Measurements from ENCODE around the gene TPK1. TPM values are rescaled to one million over a fixed set of nuclear protein-coding genes. Genes with fewer than 3 reads are reported as not detected.
A peak's percentile ranks its signal among the peaks of the same experiment; 100 is the strongest.

The TPK1 gene
- total RNA-seq, result 12.6 and 13.7 TPM in 2 replicates

DNA sequence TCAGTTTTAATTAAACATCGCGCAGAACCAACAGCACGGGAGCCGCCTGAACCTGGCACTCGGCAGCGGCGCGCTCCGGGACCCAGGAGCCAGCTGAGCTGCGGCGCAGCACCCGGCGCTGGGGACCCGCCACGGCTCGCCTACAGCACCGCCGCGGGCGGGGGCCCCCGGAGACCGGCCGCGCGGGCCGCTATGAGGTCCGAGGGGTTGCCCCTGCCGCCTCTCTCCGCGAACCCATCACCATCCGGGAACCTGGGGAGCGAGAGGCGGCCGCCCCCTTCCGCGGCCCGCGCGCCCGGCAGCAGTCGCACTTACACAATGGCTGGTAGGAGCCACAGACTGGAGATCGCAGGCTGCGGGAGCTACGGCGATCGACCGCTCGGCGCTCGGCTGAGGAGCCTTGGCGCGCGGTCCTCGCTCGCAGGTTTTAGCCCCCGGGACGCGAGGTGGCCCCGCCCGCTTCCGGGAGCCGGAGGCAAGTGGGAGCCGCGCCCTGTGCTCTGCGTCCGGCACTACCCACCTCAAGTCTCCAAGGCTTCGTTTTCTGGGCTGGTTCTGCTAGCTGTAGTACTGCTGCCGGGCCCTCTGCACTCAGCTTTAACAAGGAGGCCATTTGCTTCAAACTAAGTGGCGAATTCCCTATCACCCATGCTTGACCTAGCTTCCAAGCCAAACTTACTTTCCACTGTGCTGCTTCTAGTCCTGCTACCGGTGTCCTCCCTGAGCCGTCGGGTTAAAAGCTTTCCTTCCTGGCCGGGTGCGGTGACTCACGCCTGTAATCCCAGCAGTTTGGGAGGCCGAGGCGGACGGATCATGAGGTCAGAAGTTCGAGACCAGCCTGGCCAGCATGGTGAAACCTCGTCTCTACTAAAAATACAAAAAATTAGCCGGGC, at the start of gene TPK1:
TSS of gene TPK1 (minus strand) at position 402 of the 893 bp plus-strand sequence. CDS start 451 bp downstream, outside the sequence.
- DNase-seq (ENCODE audit: low read depth in 2 of 2), result peak; percentile 96 to 97

- DNase-seq (ENCODE audit: low read depth in 2 of 2), result no peak
Observed at GRCh38 chr7:144885478-144885877, 49.6 kb upstream of the TPK1 start.

GRCh38 chr7:144884896-144885295, 49.0 kb upstream of the TPK1 start:
- no peak for DNase-seq (ENCODE audit: low read depth in 2 of 2)

- no peak for DNase-seq (ENCODE audit: low read depth in 2 of 2)
Observed at GRCh38 chr7:144873316-144873845, 37.5 kb upstream of the TPK1 start.

GRCh38 chr7:144869082-144869481, 33.2 kb upstream of the TPK1 start:
- DNase-seq (ENCODE audit: low read depth in 2 of 2), result no peak

DNA sequence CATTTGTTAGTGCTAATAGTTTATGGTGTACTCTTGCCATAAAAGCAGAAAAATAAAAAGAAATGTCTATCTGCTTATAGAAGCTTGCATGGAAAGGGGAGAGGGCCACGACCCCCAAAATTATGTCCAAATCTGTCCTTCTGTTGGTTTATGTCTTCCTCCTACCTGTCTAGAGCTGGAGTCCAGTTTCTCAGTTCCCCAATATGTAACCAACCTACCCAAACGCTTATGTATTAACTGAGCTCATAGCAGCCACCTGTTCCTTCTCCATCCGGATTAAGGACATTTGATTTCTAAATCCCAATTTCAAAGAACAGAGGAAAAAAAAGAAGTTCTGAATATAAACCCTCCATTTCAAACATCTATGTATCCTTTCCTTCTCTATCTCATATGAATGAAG, 30.3 kb upstream of the TPK1 start:
- DNase-seq (ENCODE audit: low read depth in 2 of 2), result no peak

GRCh38 chr7:144863320-144863647, 27.4 kb upstream of the TPK1 start:
- no peak for DNase-seq (ENCODE audit: low read depth in 2 of 2)

GRCh38 chr7:144862612-144863319, 26.9 kb upstream of the TPK1 start:
- DNase-seq (ENCODE audit: low read depth in 2 of 2), result no peak

- no peak for DNase-seq (ENCODE audit: low read depth in 2 of 2)
Observed at GRCh38 chr7:144859739-144860138, 23.9 kb upstream of the TPK1 start.

DNA sequence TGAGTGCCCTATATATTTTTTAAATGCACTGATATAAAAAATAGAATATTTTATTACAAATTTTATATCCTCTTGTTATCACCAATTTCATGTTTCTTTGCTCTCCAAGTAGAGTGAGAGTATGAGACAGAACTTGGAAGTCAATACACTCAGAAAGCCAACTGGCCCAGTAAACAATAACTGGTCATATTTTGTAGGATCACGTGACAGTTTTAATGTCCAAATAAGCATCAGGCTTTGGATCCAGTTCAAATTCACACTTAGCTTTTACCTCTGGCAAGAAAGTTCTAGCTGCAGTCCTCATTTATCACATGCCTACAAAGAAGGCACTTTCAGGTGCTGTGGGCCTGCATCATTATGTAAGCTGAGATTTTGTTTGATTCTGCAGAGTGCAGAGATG, 21.6 kb upstream of the TPK1 start:
- no peak for DNase-seq (ENCODE audit: low read depth in 2 of 2)

DNA sequence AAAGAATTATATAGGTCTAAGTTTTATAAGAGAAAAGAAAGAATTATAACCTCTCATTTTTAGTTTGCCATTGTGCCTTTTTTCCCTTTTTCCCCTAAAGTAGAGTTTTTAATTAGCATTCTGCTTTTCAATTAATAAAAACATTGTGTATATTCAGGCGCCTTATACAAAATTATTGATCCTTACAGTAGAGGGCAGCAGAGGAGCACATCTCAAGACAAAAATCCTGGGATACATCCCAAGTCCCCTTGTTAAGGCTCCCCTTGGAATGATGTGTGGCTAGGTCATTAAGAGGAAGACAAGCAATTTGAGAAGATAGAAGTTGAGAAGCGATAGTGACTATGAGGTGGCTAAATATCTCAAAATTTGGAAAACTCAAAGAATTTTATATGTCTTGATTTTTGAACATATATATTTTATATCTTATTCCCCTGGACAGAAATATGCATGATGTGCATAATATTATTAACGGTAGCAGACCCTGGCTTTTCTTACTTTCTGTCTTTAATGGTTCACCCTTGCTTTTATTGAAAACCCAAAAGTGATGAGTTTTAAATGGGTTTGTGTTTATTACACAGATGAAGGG, 19.1 kb upstream of the TPK1 start:
- DNase-seq (ENCODE audit: low read depth in 2 of 2), result peak; percentile 45 to 49

GRCh38 chr7:144853542-144853941, 17.7 kb upstream of the TPK1 start:
- DNase-seq (ENCODE audit: low read depth in 2 of 2), result no peak

DNA sequence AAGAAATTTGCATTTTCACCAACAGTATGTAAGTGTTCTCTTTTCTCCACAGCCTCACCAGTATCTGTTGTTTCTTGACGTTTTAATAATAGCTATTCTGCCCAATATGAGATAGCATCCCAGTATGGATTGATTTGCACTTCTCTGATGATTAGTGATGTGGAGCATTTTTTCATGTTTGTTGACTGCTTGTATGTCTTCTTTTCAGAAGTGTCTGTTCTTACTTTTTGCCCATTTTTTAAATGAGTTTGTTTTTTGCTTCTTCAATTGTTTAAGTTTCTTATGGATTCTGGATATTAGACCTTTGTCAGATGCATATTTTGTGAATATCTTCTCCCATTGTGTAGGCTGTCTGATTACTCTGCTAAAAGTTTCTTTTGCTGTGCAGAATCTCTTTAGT, 12.2 kb upstream of the TPK1 start:
- no peak for DNase-seq (ENCODE audit: low read depth in 2 of 2)

DNA sequence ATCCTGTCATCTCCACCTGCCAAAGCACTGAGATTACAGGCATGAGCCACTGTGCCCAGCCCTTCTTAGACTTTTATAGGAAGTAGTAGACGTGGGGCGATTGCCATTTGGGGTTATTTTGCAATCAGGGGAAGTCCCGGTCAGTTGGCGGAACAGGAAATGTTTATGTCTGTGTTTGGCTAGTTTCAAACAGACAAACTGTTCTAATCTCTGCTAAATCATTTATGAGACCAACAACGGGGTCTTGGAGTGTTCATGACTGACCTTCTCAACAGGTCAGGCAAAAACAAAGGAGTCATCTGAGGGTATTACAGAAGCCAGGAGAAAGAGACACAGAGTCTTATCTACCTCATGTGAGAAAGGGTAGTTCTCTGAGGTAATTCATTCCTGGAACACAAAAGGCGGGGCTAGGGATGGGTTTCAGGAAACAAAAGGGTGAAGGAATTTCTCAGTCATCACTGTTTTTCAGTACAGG, 6.6 kb upstream of the TPK1 start:
- DNase-seq (ENCODE audit: low read depth in 2 of 2), result peak; percentile 85 to 88

- no peak for DNase-seq (ENCODE audit: low read depth in 2 of 2)
Observed at GRCh38 chr7:144836545-144836842, 641 bp upstream of the TPK1 start.

DNA sequence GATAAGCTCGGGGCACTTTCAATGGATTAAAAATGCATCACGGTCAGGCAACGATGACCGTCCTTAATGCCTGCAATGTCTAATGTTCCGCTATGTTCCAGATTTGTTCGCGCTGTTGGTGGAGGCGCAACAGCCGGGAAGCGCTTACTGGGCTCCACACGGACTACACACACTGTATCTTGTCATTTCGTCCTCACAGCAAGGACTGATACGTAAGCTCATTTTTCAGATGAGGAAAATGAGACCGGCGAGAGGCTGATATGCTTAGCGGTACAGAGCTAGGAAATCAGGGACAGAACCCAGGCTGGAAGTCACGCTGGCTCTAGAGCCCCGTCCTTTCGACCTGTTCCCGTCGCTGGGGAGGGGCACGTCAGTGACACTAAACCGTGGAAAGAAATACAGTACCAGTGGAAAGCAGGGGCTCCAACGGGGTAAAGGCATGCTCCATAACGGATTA, 670 bp downstream of the TPK1 start:
- peak; percentile 66 to 79 for DNase-seq (ENCODE audit: low read depth in 2 of 2)

DNA sequence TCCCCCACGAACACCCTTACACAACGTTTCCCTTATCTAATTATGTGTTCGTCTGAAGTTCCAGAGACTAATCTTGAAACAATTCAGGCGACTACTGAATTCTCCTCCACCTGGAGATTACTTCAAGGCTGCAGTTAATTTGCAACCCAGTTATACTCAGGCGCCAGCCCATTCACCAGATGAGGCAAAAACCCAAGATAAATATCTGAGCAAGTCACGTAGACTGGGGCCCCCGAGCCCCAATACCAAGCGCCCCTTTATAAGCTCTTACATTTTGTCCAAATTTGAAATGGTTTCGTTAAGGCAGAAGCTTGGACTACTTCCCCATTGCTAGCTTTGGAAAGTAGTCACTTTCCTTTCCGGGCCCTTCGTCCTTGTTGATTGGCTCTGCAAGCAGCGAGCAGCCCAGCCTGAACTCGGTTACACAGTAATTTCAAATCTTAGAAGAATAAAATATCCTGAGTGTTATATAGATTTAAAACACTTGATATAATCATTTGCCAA, 1.2 kb downstream of the TPK1 start:
- peak in 1 of 2 donors; percentile 65 for DNase-seq (ENCODE audit: low read depth in 2 of 2)

DNA sequence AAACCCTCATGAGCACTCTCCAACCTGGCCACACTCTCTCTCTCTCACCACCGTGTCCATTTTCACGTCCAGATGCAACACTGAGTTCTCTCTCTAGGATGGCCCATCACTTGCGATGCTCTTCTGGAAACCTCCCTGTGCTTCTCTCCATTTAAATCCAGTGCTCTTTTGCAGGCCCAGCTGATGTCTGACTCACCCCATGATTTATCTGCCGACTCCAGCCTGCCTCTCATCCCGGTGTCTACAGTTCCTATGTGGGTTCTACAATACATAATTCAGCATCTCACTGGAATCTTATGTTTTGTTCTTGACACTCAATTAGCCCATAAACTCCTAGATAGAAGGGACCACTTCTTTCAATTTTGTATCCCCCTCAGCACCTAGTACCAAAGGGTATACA, 5.0 kb downstream of the TPK1 start:
- peak in 1 of 2 donors; percentile 54 for DNase-seq (ENCODE audit: low read depth in 2 of 2)

DNA sequence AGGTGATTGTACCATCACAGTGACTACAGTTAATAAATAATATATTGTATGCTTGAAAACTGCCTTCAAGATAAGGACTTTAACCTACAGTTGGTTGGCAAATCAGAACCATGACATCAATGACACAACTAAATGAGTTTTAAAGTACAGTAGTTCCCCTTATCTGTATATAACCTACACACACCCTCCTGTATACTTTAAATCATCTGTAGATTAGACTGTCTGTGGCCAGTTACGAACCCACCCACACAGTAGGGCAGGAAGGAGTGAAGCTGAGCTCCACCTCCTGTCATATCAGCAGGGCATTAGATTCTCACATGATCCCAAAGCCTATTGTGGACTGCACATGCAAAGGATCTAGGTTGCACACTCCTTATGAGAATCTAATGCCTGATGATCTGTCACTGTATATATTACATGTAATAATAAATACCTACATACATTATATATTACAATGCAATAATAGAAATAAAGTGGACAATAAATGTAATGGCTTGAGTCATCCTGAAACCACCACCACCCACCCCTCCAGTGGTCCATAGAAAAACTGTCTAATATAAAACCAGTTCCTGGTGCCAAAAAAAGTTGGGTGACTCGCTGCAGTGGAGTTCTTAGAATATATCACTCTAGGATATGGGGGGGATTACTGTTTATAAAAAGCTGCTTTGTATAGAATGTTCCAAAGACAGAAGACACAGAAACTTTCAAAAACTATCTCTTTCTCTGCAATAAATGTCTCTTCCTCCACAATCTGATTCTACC, 5.6 kb downstream of the TPK1 start:
- no peak for DNase-seq (ENCODE audit: low read depth in 2 of 2)

GRCh38 chr7:144827621-144828020, 8.2 kb downstream of the TPK1 start:
- peak; percentile 39 to 51 for DNase-seq (ENCODE audit: low read depth in 2 of 2)

DNA sequence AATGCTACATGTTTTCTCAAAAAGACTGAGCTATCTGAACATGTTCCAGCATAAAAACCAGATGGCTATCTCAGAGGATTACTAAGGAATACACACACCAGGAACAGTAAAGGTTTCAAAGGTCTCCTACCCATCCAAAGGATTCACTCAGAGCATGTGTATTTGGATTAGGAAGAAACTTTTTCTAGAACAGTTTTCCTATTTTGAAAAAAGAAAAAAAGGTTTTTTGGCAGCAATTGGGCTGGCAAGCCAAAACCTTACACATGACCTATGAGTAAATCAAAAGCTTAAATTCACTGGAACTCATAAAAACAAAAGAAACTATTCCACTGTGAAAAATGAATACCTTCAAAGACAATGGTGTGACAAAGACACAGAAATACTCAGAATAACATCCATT, 9.6 kb downstream of the TPK1 start:
- peak; percentile 36 to 78 for DNase-seq (ENCODE audit: low read depth in 2 of 2)

Data from lung microvascular endothelial cell (primary cell).